Measurements from ENCODE around the gene C1QBP.
"Not testable (repeated sequence)": the region's sequence is repeated elsewhere in the genome, so short reads cannot be mapped to it uniquely, and the experiment has no call there.

C1QBP gene

GRCh38 chr17:5431949-5432556 lies 6.9 kb downstream of the C1QBP start:
- DNase-seq (ENCODE audit: low read depth in 2 of 2) = no peak

GRCh38 chr17:5431234-5431633 lies 7.7 kb downstream of the C1QBP start:
- not testable (repeated sequence) for DNase-seq (ENCODE audit: low read depth in 2 of 2)

- no peak for DNase-seq (ENCODE audit: low read depth in 2 of 2)
Observed at GRCh38 chr17:5430413-5430999, 8.4 kb downstream of the C1QBP start.

- no peak for DNase-seq (ENCODE audit: low read depth in 2 of 2)
Observed at GRCh38 chr17:5429191-5429887, 9.6 kb downstream of the C1QBP start.

- DNase-seq (ENCODE audit: low read depth in 2 of 2) = no peak
Observed at GRCh38 chr17:5425826-5426225, 13.1 kb downstream of the C1QBP start.

- no peak for DNase-seq (ENCODE audit: low read depth in 2 of 2)
Observed at GRCh38 chr17:5424909-5425308, 14.0 kb downstream of the C1QBP start.

GRCh38 chr17:5422505-5422904 lies 16.4 kb downstream of the C1QBP start:
- DNase-seq (ENCODE audit: low read depth in 2 of 2) = no peak

- DNase-seq (ENCODE audit: low read depth in 2 of 2) = peak; percentile 54 to 57
Observed at GRCh38 chr17:5419959-5420653, 18.8 kb downstream of the C1QBP start, which contains the start of gene RPAIN. RPAIN (plus strand) TSS chr17:5420182; CDS start chr17:5420211, 29 bp downstream.

- peak; percentile 82 to 88 for DNase-seq (ENCODE audit: low read depth in 2 of 2)
Observed at GRCh38 chr17:5419356-5419958, 19.5 kb downstream of the C1QBP start, which contains the start of gene NUP88. NUP88 (minus strand) TSS chr17:5419662; CDS start chr17:5419650, 12 bp downstream.

GRCh38 chr17:5418858-5419355 lies 20.0 kb downstream of the C1QBP start:
- peak; percentile 21 to 24 for DNase-seq (ENCODE audit: low read depth in 2 of 2)

GRCh38 chr17:5416901-5417300 lies 22.1 kb downstream of the C1QBP start:
- DNase-seq (ENCODE audit: low read depth in 2 of 2) = no peak

- DNase-seq (ENCODE audit: low read depth in 2 of 2) = no peak
Observed at GRCh38 chr17:5413682-5414081, 25.3 kb downstream of the C1QBP start.

- DNase-seq (ENCODE audit: low read depth in 2 of 2) = no peak
Observed at GRCh38 chr17:5410594-5411272, 28.2 kb downstream of the C1QBP start.

- DNase-seq (ENCODE audit: low read depth in 2 of 2) = no peak
Observed at GRCh38 chr17:5408186-5408585, 30.8 kb downstream of the C1QBP start.

- no peak for DNase-seq (ENCODE audit: low read depth in 2 of 2)
Observed at GRCh38 chr17:5405400-5405799, 33.6 kb downstream of the C1QBP start.

GRCh38 chr17:5399767-5400166 lies 39.2 kb downstream of the C1QBP start:
- DNase-seq (ENCODE audit: low read depth in 2 of 2) = no peak

- DNase-seq (ENCODE audit: low read depth in 2 of 2) = no peak
Observed at GRCh38 chr17:5396612-5397011, 42.3 kb downstream of the C1QBP start.

GRCh38 chr17:5391678-5392077 lies 47.3 kb downstream of the C1QBP start:
- DNase-seq (ENCODE audit: low read depth in 2 of 2) = no peak
